Calu3 (cell line): ENCODE results near the gene ELP2. TPM values are rescaled to one million over a fixed set of nuclear protein-coding genes. Genes with fewer than 3 reads are reported as not detected.

ENCODE experiments used
- BruUV-seq: library from RNA; stranded (reverse); fragments of 400-500 nt; replicated peaks from 2 replicates; lab custom pipeline; 2021; lab: Mats Ljungman, UMichigan
- CTCF ChIA-PET: fragments of 300-600 bp; sonication (Branson Sonifier 250); formaldehyde crosslinking; loops from one replicate; lab custom pipeline; 2022; ENCODE audit warnings: antibody characterized with exemption; lab: Charles Lee
- DNase-seq: peaks from one replicate; pipeline ENCODE4 v3.0.0; 2022
- H3K27ac Mint-ChIP-seq: one replicate; pipeline ENCODE4 v1.8.0; 2022; ENCODE audit warnings: mixed read lengths; ENCODE audit not compliant: unreplicated experiment
- H3K27me3 Mint-ChIP-seq: one replicate; pipeline ENCODE4 v1.8.0; 2022; ENCODE audit warnings: mixed read lengths; ENCODE audit not compliant: unreplicated experiment
- H3K36me3 Mint-ChIP-seq: one replicate; pipeline ENCODE4 v1.8.0; 2022; ENCODE audit warnings: mild to moderate bottlenecking, moderate library complexity, mixed read lengths; ENCODE audit not compliant: insufficient read depth, unreplicated experiment
- H3K4me1 Mint-ChIP-seq: one replicate; pipeline ENCODE4 v1.8.0; 2022; ENCODE audit warnings: mild to moderate bottlenecking, low read depth, mixed read lengths; ENCODE audit not compliant: unreplicated experiment
- H3K4me3 Mint-ChIP-seq: one replicate; pipeline ENCODE4 v1.8.0; 2022; ENCODE audit warnings: mild to moderate bottlenecking, low read depth, moderate library complexity, mixed read lengths; ENCODE audit not compliant: unreplicated experiment
- H3K9me3 Mint-ChIP-seq: one replicate; pipeline ENCODE4 v1.8.0; 2022; ENCODE audit warnings: low read depth, mixed read lengths; ENCODE audit not compliant: unreplicated experiment
- CTCF ChIP-seq: fragments of 200-600 bp; IDR thresholded peaks from one replicate; pipeline ENCODE4 v1.8.0; 2022; ENCODE audit warnings: antibody characterized with exemption; ENCODE audit not compliant: unreplicated experiment
- intact Hi-C: fragments of 100-400 bp; cut with micrococcal nuclease; formaldehyde crosslinking; loops from one replicate; pipeline ENCODE4 v1.10.0; 2022; ENCODE audit not compliant: unreplicated experiment
- total RNA-seq: library from RNA; stranded (reverse); gene quantifications from 2 replicates; pipeline ENCODE4 v1.2.3, GENCODE V29; 2022

Gene ELP2
- total RNA-seq, 1 experiment from 2014 or later: 82.2 TPM

DNA sequence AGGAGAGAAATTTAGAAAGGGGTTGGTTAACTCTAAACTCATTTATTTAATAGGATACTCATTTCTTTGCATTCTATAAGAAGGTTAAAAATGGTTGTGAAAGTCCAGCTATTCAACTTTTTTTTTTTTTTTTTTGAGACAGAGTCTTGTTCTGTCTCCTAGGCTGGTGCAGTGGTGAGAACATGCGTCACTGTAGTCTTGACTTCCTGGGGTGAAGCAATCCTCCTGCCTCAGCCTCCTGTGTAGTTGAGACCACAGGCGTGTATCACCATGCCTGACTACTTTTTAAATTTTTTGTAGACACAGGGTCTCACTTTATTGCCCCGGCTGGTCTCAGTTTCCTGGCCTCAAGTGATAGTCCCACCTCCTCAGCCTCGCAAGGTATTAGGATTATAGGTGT, 11.9 kb downstream of the ELP2 start:
- CTCF ChIA-PET: interaction anchor here (0.7 kb wide), 1 partner anchor 21 kb away, joined by 8 read pairs; no protein-coding TSS in a partner anchor
- BruUV-seq: no TSS peak
- TF ChIP-seq CTCF: no peak
- Mint-ChIP-seq H3K4me3 (no peak overlapping the region), H3K9me3 (no peaks in the 10 kb centered on the region), H3K4me1 (no peaks in the 10 kb centered on the region), H3K27me3 (no peaks in the 10 kb centered on the region), H3K27ac (no peak overlapping the region), H3K36me3 (peaks cover 56% of the 10 kb centered on the region)
- intact Hi-C loops: no loop called here
- no peak for DNase-seq

DNA sequence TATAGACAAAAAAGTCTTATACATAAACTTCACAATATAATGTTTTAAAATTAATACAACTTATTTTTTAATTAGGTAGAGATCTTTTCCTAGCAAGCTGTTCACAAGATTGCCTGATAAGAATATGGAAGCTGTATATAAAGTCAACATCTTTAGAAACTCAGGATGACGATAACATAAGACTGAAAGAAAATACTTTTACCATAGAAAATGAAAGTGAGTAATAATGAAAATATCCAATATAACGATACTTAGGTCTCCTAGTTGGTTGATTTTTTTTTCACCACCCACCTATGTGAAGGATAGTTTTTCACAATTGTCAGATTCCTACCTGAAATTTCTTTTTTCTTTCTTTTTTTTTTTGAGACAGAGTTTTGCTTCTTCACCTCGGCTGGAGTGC, 13.1 kb downstream of the ELP2 start:
- Mint-ChIP-seq H3K4me3 (no peak overlapping the region), H3K4me1 (no peaks in the 10 kb centered on the region), H3K27me3 (no peaks in the 10 kb centered on the region), H3K36me3 (peaks cover 60% of the 10 kb centered on the region), H3K9me3 (no peaks in the 10 kb centered on the region), H3K27ac (no peak overlapping the region)
- CTCF ChIA-PET: no interaction called here
- no TSS peak for BruUV-seq
- no peak for TF ChIP-seq CTCF
- intact Hi-C loops: no loop called here
- DNase-seq: no peak

GRCh38 chr18:36143391-36143790, 13.7 kb downstream of the ELP2 start:
- no peak for TF ChIP-seq CTCF
- no peak for DNase-seq
- Mint-ChIP-seq H3K4me1 (no peaks in the 10 kb centered on the region), H3K9me3 (no peaks in the 10 kb centered on the region), H3K4me3 (no peak overlapping the region), H3K27me3 (no peaks in the 10 kb centered on the region), H3K27ac (no peak overlapping the region), H3K36me3 (peaks cover 66% of the 10 kb centered on the region)
- intact Hi-C loops: no loop called here
- BruUV-seq: no TSS peak
- CTCF ChIA-PET: interaction anchor here (0.7 kb wide), 1 partner anchor 1315 kb away, joined by 4 read pairs; no protein-coding TSS in a partner anchor

- Mint-ChIP-seq H3K4me3 (no peak overlapping the region), H3K9me3 (no peaks in the 10 kb centered on the region), H3K27me3 (no peaks in the 10 kb centered on the region), H3K36me3 (peaks cover 50% of the 10 kb centered on the region), H3K27ac (no peak overlapping the region), H3K4me1 (no peaks in the 10 kb centered on the region)
- CTCF ChIA-PET: no interaction called here
- intact Hi-C loops: no loop called here
- no TSS peak for BruUV-seq
- TF ChIP-seq CTCF: no peak
- no peak for DNase-seq
Measured at GRCh38 chr18:36149514-36150289, 20.0 kb downstream of the ELP2 start.
